ENCODE measurements around the gene MAD1L1. TPM values are rescaled to one million over a fixed set of nuclear protein-coding genes. Genes with fewer than 3 reads are reported as not detected.

MAD1L1 gene
- total RNA-seq, 1 donor from 2014 or later = 57.4 TPM

DNA sequence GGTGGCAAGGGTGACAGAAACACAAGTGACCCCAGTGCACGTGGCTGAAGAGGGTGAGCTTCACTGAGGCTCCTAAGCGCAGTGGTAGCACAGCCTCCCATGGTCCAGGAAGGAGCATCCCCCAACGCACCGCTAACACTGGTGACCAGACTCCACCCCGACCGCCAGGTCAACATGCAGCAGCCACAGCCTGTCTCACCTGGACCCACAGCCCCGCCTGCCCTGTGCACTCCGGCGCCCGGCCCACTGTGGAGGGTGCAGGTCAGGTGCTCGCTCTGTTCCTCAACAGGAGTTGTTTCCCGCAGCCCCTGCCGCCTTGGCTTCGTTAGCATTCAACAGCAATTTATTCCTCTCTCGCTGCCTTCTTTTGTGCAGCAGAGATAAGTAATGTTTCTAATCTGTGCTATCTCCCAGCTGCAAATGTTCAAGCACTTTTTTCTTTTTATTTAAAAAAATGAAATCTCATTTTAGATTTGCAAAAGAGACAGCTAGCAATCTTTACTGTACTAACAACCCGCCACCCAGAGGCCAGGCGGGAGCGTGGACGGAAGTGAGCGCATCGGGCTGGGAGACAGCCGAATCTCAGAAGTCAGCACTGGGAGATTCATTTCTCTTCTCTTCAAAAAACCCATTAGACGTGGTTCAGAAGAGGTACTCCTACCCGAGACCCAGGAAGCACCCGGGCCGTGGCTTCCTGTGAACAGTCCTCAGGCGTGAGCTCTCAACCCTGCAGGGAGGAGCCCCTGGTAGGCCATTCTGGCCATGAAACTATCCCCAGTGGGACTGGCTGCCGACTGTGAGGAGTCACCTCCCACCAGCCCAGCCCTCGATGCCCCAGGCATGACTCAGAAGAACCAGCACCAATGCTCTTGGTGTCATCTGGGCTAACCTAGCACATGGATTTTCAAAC, 133.4 kb downstream of the MAD1L1 start:
- no peaks in the 10 kb centered on the region for H3K36me3 ChIP-seq (ENCODE audit: control insufficient read depth, insufficient read depth, low read length)
- H3K27me3 ChIP-seq (ENCODE audit: control insufficient read depth, insufficient read depth, low read length) = no peaks in the 10 kb centered on the region
- DNase-seq (ENCODE audit: low read depth) (no peak), FAIRE-seq (no peak)
- no peak overlapping the region for H3K4me3 ChIP-seq (ENCODE audit: low read depth, low read length)
- TF ChIP-seq, protein P1, sequence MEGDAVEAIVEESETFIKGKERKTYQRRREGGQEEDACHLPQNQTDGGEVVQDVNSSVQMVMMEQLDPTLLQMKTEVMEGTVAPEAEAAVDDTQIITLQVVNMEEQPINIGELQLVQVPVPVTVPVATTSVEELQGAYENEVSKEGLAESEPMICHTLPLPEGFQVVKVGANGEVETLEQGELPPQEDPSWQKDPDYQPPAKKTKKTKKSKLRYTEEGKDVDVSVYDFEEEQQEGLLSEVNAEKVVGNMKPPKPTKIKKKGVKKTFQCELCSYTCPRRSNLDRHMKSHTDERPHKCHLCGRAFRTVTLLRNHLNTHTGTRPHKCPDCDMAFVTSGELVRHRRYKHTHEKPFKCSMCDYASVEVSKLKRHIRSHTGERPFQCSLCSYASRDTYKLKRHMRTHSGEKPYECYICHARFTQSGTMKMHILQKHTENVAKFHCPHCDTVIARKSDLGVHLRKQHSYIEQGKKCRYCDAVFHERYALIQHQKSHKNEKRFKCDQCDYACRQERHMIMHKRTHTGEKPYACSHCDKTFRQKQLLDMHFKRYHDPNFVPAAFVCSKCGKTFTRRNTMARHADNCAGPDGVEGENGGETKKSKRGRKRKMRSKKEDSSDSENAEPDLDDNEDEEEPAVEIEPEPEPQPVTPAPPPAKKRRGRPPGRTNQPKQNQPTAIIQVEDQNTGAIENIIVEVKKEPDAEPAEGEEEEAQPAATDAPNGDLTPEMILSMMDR (IDR thresholded peaks at IDR 0.05; ENCODE audit: insufficient read depth, low read length, severe bottlenecking) = no peak

DNA sequence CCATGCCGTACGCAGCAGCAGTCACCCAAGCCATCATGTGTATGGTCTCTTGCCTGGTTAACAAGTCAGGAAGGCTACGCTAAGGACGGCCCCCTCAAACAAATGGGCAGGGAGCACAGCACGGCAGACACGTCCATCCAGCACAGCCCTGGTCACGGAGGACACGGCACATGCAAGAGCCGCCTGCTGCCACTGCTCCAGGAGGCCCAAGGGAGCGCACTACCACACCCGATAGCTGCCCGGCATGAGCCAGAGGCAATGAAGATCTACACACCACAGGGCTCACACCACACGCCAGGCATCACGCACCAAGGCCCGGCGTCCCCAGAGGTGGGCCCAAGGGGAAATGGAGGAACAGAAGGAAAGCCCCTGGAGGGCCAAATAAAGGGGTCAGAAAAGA, 134.2 kb downstream of the MAD1L1 start:
- TF ChIP-seq, protein P1 (IDR thresholded peaks at IDR 0.05; ENCODE audit: insufficient read depth, low read length, severe bottlenecking) = no peak
- FAIRE-seq (no peak), DNase-seq (ENCODE audit: low read depth) (no peak)
- no peaks in the 10 kb centered on the region for H3K27me3 ChIP-seq (ENCODE audit: control insufficient read depth, insufficient read depth, low read length)
- no peaks in the 10 kb centered on the region for H3K36me3 ChIP-seq (ENCODE audit: control insufficient read depth, insufficient read depth, low read length)
- no peak overlapping the region for H3K4me3 ChIP-seq (ENCODE audit: low read depth, low read length)

DNA sequence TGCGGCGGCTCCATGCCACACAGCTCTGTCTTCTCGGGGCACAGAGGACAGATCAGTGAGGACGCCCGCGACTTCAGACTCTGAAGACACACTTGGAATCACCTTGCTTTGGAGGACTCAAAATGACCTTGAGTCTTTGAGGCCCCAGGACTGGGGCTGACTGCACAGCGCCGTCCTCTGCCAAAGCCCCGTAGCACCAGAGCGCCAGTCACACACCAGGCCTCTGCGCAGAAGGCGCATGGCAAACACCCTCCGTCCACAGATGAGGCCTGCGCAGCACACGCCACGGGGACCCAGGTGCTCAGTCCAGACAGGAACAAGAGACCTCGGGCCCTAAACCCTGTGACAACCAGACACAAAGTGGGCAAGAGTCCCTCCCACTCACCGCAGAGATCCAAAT, 134.7 kb downstream of the MAD1L1 start:
- H3K4me3 ChIP-seq (ENCODE audit: low read depth, low read length) = no peak overlapping the region
- TF ChIP-seq, protein P1 (IDR thresholded peaks at IDR 0.05; ENCODE audit: insufficient read depth, low read length, severe bottlenecking) = no peak
- FAIRE-seq (no peak), DNase-seq (ENCODE audit: low read depth) (no peak)
- no peaks in the 10 kb centered on the region for H3K27me3 ChIP-seq (ENCODE audit: control insufficient read depth, insufficient read depth, low read length)
- H3K36me3 ChIP-seq (ENCODE audit: control insufficient read depth, insufficient read depth, low read length) = no peaks in the 10 kb centered on the region

DNA sequence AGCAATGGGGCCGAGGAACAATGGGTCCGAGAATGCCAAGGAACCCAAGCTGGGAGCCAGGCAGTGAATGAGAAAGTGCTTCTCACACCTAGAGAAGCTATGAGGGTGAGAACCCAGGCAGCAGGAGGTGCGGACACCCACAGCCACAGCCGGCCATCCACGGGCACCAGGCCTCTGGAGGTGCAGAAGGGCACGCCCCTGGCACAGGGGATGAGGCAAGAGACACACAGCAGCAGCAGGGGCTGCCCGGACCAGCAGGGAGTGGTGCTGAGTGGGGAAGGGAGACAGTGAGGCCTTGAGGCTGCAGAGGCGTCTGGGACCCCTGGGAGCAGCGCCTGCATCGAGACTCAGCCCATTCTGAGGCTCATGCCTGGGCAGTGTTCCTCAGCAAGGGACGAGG, 135.3 kb downstream of the MAD1L1 start:
- no peak for FAIRE-seq
- H3K4me3 ChIP-seq (ENCODE audit: low read depth, low read length) = no peak overlapping the region
- H3K27me3 ChIP-seq (ENCODE audit: control insufficient read depth, insufficient read depth, low read length) = no peaks in the 10 kb centered on the region
- H3K36me3 ChIP-seq (ENCODE audit: control insufficient read depth, insufficient read depth, low read length) = no peaks in the 10 kb centered on the region
- DNase-seq (ENCODE audit: low read depth) = no peak
- TF ChIP-seq, protein P1 (IDR thresholded peaks at IDR 0.05; ENCODE audit: insufficient read depth, low read length, severe bottlenecking) = no peak

DNA sequence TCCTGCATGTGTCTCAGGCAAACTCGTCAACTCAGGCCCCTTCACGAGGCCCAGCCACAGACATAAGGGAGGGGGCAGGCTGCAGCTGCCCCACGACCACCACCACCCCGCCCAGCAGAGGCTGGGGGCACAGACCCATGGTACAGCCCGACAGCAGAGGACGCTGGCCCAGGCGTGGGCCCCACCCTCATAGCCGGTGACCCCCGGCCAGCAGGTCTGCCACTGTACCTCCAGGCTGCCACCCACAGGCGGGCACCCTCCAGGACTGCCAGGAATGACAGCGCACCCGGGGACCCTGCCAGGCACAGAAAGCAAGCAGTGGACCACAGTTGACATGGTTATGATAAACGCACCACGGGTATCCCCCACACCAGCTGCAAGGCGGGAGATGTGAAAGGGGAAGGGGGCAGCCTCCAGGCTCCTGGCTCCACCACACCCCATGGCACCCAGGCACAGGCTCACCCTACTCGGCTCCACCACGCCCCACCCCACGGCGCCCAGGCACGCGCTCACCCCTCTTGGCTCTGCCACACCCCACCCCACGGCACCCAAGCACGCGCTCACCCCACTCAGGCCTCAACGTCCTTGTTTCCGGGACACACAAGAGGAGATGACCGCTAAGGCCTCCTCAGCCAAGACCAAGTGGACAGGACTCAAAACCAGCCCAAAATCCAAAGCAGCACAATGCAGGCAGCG, 135.9 kb downstream of the MAD1L1 start:
- H3K27me3 ChIP-seq (ENCODE audit: control insufficient read depth, insufficient read depth, low read length) = no peaks in the 10 kb centered on the region
- no peak overlapping the region for H3K4me3 ChIP-seq (ENCODE audit: low read depth, low read length)
- DNase-seq (ENCODE audit: low read depth) = no peak
- FAIRE-seq = no peak
- TF ChIP-seq, protein P1 (IDR thresholded peaks at IDR 0.05; ENCODE audit: insufficient read depth, low read length, severe bottlenecking) = no peak
- H3K36me3 ChIP-seq (ENCODE audit: control insufficient read depth, insufficient read depth, low read length) = no peaks in the 10 kb centered on the region

Data from bronchial epithelial cell (primary cell).